CD4-positive, alpha-beta memory T cell (primary cell): Measurements from ENCODE around the gene SLC35F4. TPM values are rescaled to one million over a fixed set of nuclear protein-coding genes. Genes with fewer than 3 reads are reported as not detected.
"Not testable (repeated sequence)": the region's sequence is repeated elsewhere in the genome, so short reads cannot be mapped to it uniquely, and the experiment has no call there.

Source experiments
- CTCF ChIA-PET: fragments of 350-600 bp; sonication (Branson Sonifier 250); formaldehyde crosslinking; loops from one replicate; lab custom pipeline; 2021; ENCODE audit warnings: inconsistent platforms; ENCODE audit not compliant: partially characterized antibody; lab: Charles Lee
- POLR2A ChIA-PET: fragments of 350-600 bp; sonication (Branson Sonifier 250); formaldehyde crosslinking; loops from one replicate; lab custom pipeline; 2021; ENCODE audit not compliant: partially characterized antibody; lab: Charles Lee
- DNase-seq, 5 donors: peaks; one replicate each; pipeline versions ENCODE4 v3.0.0 to v3.0.0-alpha.2; 2020 to 2022; ENCODE audit warnings: mixed read lengths in 1 of 5
- H3K27ac ChIP-seq: one replicate; pipeline ENCODE4 v1.7.0; 2013; ENCODE audit warnings: low read depth, low read length
- H3K27me3 ChIP-seq: 2 replicates; pipeline ENCODE4 v1.7.0; 2013; ENCODE audit warnings: mild to moderate bottlenecking, low read length, moderate library complexity; ENCODE audit not compliant: insufficient read depth
- H3K36me3 ChIP-seq: 2 replicates; pipeline ENCODE4 v1.7.0; 2013; ENCODE audit warnings: mild to moderate bottlenecking, low read length, moderate library complexity; ENCODE audit not compliant: insufficient read depth
- H3K4me1 ChIP-seq: 2 replicates; pipeline ENCODE4 v1.7.0; 2013; ENCODE audit warnings: mild to moderate bottlenecking, low read length, moderate library complexity; ENCODE audit not compliant: insufficient read depth
- H3K4me3 ChIP-seq, 2 donors: one replicate each; pipeline ENCODE4 v1.7.0; 2013; ENCODE audit warnings: low read length in 2 of 2, mild to moderate bottlenecking in 1 of 2
- H3K9me3 ChIP-seq, 2 donors: one replicate each; pipeline ENCODE4 v1.7.0; 2013; ENCODE audit warnings: low read length in 2 of 2, control low read depth in 1 of 2; ENCODE audit not compliant: control insufficient read depth in 1 of 2
- H3K27ac Mint-ChIP-seq, 7 donors: one replicate each; pipeline ENCODE4 v1.8.0; 2020 to 2021; ENCODE audit warnings: mixed read lengths in 7 of 7, mild to moderate bottlenecking in 6 of 7, inconsistent platforms in 3 of 7, moderate library complexity in 3 of 7
- H3K27me3 Mint-ChIP-seq, 2 donors: one replicate each; pipeline ENCODE4 v1.8.0; 2020 to 2021; ENCODE audit warnings: mixed read lengths in 2 of 2
- H3K36me3 Mint-ChIP-seq, 2 donors: one replicate each; pipeline ENCODE4 v1.8.0; 2020 to 2021; ENCODE audit warnings: mixed read lengths in 2 of 2, inconsistent platforms in 1 of 2, mild to moderate bottlenecking in 1 of 2
- H3K4me1 Mint-ChIP-seq, 4 donors: one replicate each; pipeline ENCODE4 v1.8.0; 2020 to 2021; ENCODE audit warnings: mixed read lengths in 4 of 4, mild to moderate bottlenecking in 1 of 4
- H3K4me3 Mint-ChIP-seq, 8 donors: one replicate each; pipeline ENCODE4 v1.8.0; 2020 to 2021; ENCODE audit warnings: mixed read lengths in 8 of 8, mild to moderate bottlenecking in 7 of 8, moderate library complexity in 6 of 8, inconsistent platforms in 3 of 8
- H3K9me3 Mint-ChIP-seq, 8 donors: one replicate each; pipeline ENCODE4 v1.8.0; 2020 to 2021; ENCODE audit warnings: mixed read lengths in 8 of 8, mild to moderate bottlenecking in 5 of 8, inconsistent platforms in 3 of 8, moderate library complexity in 1 of 8
- intact Hi-C: fragments of 100-400 bp; cut with micrococcal nuclease; formaldehyde crosslinking; loops from one replicate; pipeline ENCODE4 v1.15.1; 2023
- polyA plus RNA-seq, 2 donors: library from polyadenylated mRNA; unstranded; fragments of 300-500 nt; fragmentation: Illumina TruSeq; gene quantifications; one replicate each; pipeline ENCODE4 v1.2.3, GENCODE V29; 2021
- total RNA-seq, 2 experiments: library from RNA; stranded (reverse); gene quantifications; one replicate each; pipeline ENCODE4 v1.2.3, GENCODE V29; 2021

SLC35F4 gene
- total and polyA plus RNA-seq, 4 experiments from 2014 or later = not detected

DNA sequence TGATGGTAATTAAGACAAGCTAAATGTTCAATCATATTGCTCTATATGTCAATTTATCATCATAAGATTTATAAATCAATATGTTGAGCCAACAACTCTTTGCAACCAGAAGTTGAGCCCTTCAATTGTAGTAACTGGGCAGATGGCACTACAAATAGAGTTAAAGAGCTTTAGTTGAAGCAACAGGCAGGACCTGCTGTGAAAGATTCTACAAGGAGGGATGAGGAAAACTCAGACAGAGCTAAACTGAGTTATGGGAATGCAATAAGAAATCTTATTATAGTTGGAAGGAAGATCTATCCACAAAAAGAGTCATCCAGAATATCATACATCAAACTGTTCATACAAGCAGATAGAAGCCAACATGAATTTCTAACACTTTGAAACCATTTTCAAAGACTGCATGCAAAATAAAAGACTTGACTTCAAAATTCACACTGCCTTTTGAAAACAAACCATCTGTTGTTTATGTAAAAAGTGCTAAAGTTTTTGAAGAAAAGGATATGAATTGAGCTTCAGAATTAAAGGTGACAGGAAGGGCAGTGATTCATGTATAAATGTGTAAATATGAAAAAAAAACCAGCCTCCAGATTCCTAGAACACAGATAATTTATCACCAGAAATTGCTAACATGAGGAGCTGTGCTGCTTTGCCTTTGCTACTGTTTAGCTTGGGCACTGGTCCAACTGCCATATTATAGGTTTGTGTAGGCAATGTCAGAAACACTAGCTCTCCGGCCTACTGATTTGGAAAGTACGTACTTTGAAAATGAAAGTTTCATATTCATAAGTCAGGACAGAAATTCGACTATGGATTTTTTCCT is 133.2 kb downstream of the SLC35F4 start:
- CTCF ChIA-PET = no interaction called here
- Histone ChIP-seq H3K9me3 (no peaks in the 10 kb centered on the region), H3K36me3 (no peaks in the 10 kb centered on the region), H3K27ac (no peak overlapping the region), H3K4me1 (no peaks in the 10 kb centered on the region), H3K4me3 (no peak overlapping the region), H3K27me3 (no peaks in the 10 kb centered on the region)
- Mint-ChIP-seq H3K9me3 (peaks cover 0 to 11% (median under 1%) of the 10 kb centered on the region in 8 donors), H3K27me3 (no peaks in the 10 kb centered on the region), H3K4me3 (no peak overlapping the region), H3K27ac (no peak overlapping the region), H3K36me3 (no peaks in the 10 kb centered on the region), H3K4me1 (no peaks in the 10 kb centered on the region)
- POLR2A ChIA-PET = no interaction called here
- intact Hi-C loops = no loop called here
- DNase-seq = no peak

DNA sequence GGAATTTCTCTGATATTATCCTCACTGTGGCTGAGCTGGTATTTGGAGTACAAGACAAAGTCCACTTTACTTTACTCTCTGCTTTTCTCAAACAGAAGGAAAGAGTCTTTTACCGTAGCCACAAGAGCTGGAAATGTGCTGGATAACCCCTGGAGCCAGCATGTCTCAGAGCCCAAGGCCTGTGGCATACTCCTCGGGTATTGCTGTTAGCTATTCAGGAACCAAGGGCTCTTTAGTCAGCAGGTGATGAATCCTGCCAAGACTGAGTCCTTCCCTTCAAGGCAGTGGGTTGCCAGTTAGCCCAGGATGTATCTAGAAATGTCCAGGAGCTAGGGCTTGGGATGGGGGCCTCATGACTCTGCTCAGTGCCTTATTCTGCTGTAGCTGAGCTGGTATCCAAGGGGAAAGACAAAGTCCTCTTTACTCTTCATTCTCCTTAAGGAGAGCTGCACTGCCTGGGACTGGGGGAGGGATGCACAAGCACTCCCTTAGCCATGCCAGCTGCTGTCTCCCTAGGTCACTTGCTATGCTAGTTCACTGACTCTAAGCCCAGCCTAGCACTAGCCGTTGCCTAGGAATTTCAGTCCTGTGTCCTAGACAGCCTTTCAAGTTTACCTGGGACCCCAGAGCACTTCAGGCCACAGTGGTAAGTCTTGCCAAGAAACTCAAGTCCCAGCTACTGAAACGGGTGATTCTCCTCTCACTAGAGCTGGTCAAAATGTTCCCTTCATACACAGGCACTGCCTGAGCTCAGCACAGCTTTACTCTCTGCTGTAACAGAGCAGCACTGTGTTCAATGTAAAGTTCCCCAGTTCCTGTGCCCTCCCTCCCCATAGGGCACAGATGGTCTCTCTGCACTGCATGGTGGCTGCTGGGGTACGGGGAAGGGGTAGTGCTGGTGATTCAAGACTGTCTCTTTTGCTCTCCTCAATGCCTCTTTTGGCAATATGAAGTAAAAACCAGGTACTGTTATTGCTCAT is 136.4 kb downstream of the SLC35F4 start:
- intact Hi-C loops = no loop called here
- H3K9me3 Mint-ChIP-seq = peaks cover 0 to 11% (median 5%) of the 10 kb centered on the region in 8 donors
- CTCF ChIA-PET = no interaction called here
- no peaks in the 10 kb centered on the region for H3K9me3 ChIP-seq
- H3K36me3 Mint-ChIP-seq = no peaks in the 10 kb centered on the region
- no peaks in the 10 kb centered on the region for H3K4me1 ChIP-seq
- POLR2A ChIA-PET = no interaction called here
- H3K27me3 ChIP-seq = no peaks in the 10 kb centered on the region
- no peak overlapping the region for H3K4me3 ChIP-seq
- H3K36me3 ChIP-seq = no peaks in the 10 kb centered on the region
- no peak for DNase-seq
- H3K4me3 Mint-ChIP-seq = no peak overlapping the region
- H3K27ac Mint-ChIP-seq = no peak overlapping the region
- no peaks in the 10 kb centered on the region for H3K27me3 Mint-ChIP-seq
- no peaks in the 10 kb centered on the region for H3K4me1 Mint-ChIP-seq
- no peak overlapping the region for H3K27ac ChIP-seq

DNA sequence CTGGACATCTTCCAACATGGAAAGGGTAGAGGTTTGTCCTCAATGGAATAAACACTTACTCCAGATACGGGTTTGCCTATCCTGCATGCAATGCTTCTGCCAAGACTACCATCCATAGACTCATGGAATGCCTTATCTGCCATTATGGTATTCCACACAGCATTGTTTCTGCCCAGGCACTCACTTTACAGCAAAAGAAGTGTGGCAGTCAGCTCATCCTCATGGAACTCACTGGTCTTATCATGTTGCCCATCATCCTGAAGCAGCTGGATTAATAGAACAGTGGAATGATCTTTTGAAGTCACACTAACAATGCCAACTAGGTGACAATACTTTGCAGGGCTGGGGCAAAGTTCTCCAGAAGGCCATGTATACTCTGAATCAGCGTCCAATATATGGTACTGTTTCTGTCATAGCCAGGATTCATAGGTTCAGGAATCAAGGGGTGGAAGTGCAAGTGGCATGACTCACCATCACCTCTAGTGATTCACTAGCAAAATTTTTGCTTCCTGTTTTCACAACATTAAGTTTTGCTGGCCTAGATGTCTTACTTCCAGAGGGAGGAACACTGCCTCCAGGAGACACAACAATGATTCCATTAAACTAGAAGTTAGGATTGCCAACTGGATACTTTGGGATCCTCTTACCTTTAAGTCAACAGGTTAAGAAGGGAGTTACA is 140.4 kb downstream of the SLC35F4 start:
- Histone ChIP-seq H3K4me1 (no peaks in the 10 kb centered on the region), H3K4me3 (no peak overlapping the region), H3K27ac (no peak overlapping the region), H3K27me3 (no peaks in the 10 kb centered on the region), H3K9me3 (no peaks in the 10 kb centered on the region), H3K36me3 (no peaks in the 10 kb centered on the region)
- no peaks in the 10 kb centered on the region for H3K36me3 Mint-ChIP-seq
- CTCF ChIA-PET = no interaction called here
- intact Hi-C loops = no loop called here
- no peaks in the 10 kb centered on the region for H3K27me3 Mint-ChIP-seq
- no peak overlapping the region for H3K27ac Mint-ChIP-seq
- no peaks in the 10 kb centered on the region for H3K4me1 Mint-ChIP-seq
- H3K4me3 Mint-ChIP-seq = no peak overlapping the region
- POLR2A ChIA-PET = no interaction called here
- DNase-seq = no peak
- H3K9me3 Mint-ChIP-seq = peaks cover 0 to 11% (median 5%) of the 10 kb centered on the region in 8 donors

DNA sequence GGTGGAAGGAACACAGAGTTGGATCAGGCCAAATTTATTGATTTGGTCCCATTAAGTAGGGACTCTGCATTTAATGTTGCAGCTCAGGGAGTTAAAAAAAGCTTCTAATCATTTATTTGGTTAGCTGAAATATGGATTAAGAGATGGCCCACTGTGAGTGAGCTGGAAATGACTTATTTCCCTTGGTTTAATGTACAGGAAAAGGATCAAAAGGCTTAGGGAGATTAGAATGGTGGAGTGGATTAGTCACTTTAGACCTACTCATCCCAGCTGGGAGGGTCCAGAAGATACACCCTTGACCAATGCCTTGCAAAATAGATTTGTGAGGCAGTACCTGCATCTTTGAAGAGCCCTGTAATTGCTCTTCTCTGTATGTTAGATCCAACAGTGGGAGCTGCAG is 143.8 kb downstream of the SLC35F4 start:
- H3K27me3 Mint-ChIP-seq, H3K4me1 ChIP-seq, H3K36me3 ChIP-seq, H3K9me3 ChIP-seq, intact Hi-C loops, H3K4me3 Mint-ChIP-seq, H3K4me3 ChIP-seq, H3K27me3 ChIP-seq, H3K27ac ChIP-seq, CTCF ChIA-PET, DNase-seq, H3K36me3 Mint-ChIP-seq, POLR2A ChIA-PET, H3K4me1 Mint-ChIP-seq, H3K27ac Mint-ChIP-seq: not testable (repeated sequence)
- H3K9me3 Mint-ChIP-seq = peaks cover 0 to 13% (median 4%) of the 10 kb centered on the region in 8 donors

DNA sequence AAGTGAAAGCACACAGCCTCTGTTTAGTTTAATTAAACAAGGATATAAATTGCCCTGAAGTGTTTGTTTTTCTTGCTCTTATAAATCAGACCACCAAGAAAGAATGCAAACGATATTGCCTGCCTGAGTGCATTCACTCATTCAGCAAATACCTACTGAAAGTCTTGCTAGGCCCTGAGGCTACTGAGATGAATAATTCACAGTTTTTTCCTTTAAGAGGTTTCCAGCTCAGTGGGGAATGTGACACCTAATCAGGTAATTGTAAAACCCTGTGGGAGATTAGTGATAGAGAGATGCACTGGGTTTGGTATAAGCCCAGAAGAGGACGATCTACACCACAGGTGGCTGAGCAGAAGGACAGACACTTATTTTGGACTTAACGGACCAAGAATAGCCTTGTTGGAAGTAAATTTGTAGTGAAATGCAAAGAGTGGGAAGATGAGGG is 151.4 kb downstream of the SLC35F4 start:
- H3K9me3 ChIP-seq = peaks cover 0 to 4% of the 10 kb centered on the region in 2 donors
- no peaks in the 10 kb centered on the region for H3K27me3 Mint-ChIP-seq
- peaks cover 2 to 12% (median 7%) of the 10 kb centered on the region in 8 donors for H3K9me3 Mint-ChIP-seq
- DNase-seq = no peak
- H3K36me3 ChIP-seq = no peaks in the 10 kb centered on the region
- no peaks in the 10 kb centered on the region for H3K27me3 ChIP-seq
- H3K4me3 ChIP-seq = no peak overlapping the region
- no peaks in the 10 kb centered on the region for H3K4me1 Mint-ChIP-seq
- H3K27ac ChIP-seq = no peak overlapping the region
- H3K36me3 Mint-ChIP-seq = no peaks in the 10 kb centered on the region
- CTCF ChIA-PET = no interaction called here
- H3K27ac Mint-ChIP-seq = no peak overlapping the region
- intact Hi-C loops = no loop called here
- POLR2A ChIA-PET = no interaction called here
- H3K4me3 Mint-ChIP-seq = no peak overlapping the region
- no peaks in the 10 kb centered on the region for H3K4me1 ChIP-seq

DNA sequence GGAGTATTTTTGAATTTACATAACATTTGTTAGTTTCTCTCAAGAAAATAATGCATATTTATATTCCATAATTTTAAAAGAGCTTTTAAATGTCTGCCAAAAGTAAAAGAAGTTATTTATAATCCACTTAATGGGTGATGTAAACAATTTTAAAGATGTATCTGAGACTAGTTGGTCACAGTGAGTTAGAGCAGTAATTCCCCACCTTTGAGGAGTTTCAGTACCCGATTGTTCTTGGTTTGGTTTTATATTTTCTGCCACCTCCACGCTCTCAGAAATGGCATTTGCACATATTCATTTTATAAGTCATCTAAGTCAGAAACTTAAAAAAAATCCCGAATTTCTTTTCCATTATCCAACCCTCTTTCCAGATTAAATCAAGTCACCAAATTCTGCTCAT is 153.2 kb downstream of the SLC35F4 start:
- peaks cover 0 to 4% of the 10 kb centered on the region in 2 donors for H3K9me3 ChIP-seq
- H3K27ac ChIP-seq = no peak overlapping the region
- ChIA-PET CTCF (no interaction called here), POLR2A (no interaction called here)
- no peak overlapping the region for H3K4me3 ChIP-seq
- H3K36me3 Mint-ChIP-seq = no peaks in the 10 kb centered on the region
- intact Hi-C loops = no loop called here
- no peaks in the 10 kb centered on the region for H3K36me3 ChIP-seq
- peaks cover 0 to 18% (median 12%) of the 10 kb centered on the region in 8 donors for H3K9me3 Mint-ChIP-seq
- no peaks in the 10 kb centered on the region for H3K4me1 Mint-ChIP-seq
- no peaks in the 10 kb centered on the region for H3K4me1 ChIP-seq
- DNase-seq = no peak
- H3K4me3 Mint-ChIP-seq = no peak overlapping the region
- no peak overlapping the region for H3K27ac Mint-ChIP-seq
- no peaks in the 10 kb centered on the region for H3K27me3 Mint-ChIP-seq
- no peaks in the 10 kb centered on the region for H3K27me3 ChIP-seq

DNA sequence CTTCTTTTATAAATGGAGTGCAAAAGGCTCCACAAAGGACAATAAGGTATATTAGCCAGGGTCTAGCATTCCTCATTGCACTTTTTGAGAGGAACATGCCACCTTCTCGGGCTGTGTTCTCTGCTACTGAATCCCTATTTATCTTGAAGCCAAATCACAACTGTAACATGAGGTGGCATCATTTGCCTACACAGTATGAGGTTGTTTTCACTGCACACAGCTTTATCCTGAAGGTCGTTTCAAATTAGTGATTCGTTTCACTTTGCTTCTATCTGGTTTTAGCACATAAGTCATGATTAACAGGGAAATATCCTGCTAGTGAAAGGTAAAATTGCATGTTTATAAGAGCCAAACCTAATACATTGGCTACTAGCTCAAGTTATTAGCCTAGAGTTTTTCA is 153.8 kb downstream of the SLC35F4 start:
- Mint-ChIP-seq H3K9me3 (peaks cover 0 to 23% (median 12%) of the 10 kb centered on the region in 8 donors), H3K4me1 (no peaks in the 10 kb centered on the region), H3K27ac (no peak overlapping the region), H3K27me3 (no peaks in the 10 kb centered on the region), H3K4me3 (no peak overlapping the region), H3K36me3 (no peaks in the 10 kb centered on the region)
- H3K4me1 ChIP-seq = no peaks in the 10 kb centered on the region
- POLR2A ChIA-PET = no interaction called here
- no peaks in the 10 kb centered on the region for H3K36me3 ChIP-seq
- no peak for DNase-seq
- intact Hi-C loops = no loop called here
- H3K9me3 ChIP-seq = peaks cover 0 to 4% of the 10 kb centered on the region in 2 donors
- no peak overlapping the region for H3K27ac ChIP-seq
- CTCF ChIA-PET = no interaction called here
- no peaks in the 10 kb centered on the region for H3K27me3 ChIP-seq
- H3K4me3 ChIP-seq = no peak overlapping the region
